HEK293 (cell line): ENCODE measurements around the gene SLC16A4.

ENCODE experiments used
- CTCF ChIA-PET: fragments of 350-600 bp; formaldehyde crosslinking; extraction: SDS; loops from one replicate; lab custom pipeline; 2021; ENCODE audit warnings: antibody characterized with exemption; lab: Yijun Ruan, JAX
- POLR2A ChIA-PET: fragments of 300-600 bp; formaldehyde crosslinking; extraction: SDS; loops from one replicate; lab custom pipeline; 2020; ENCODE audit warnings: antibody characterized with exemption, inconsistent platforms; lab: Yijun Ruan, JAX
- H3K27ac ChIP-seq: fragments of 200-500 bp; sonication (Bioruptor generic); 2 replicates; pipeline ENCODE4 v1.5.1; 2014; ENCODE audit warnings: low read depth, low read length, control low read depth, inconsistent platforms; ENCODE audit errors: extremely low read depth
- H3K36me3 ChIP-seq, 2 experiments: fragments of 200-500 bp in 1 of 2; sonication (Bioruptor generic) in 1 of 2; 1 replicate in 1 of 2; 2 replicates in 1 of 2; pipeline ENCODE4 v1.5.1; 2014 to 2017; ENCODE audit warnings: inconsistent platforms in 2 of 2, low read length in 2 of 2; ENCODE audit not compliant: control insufficient read depth in 2 of 2, insufficient read depth in 1 of 2
- H3K4me1 ChIP-seq: fragments of 200-500 bp; sonication (Bioruptor generic); 2 replicates; pipeline ENCODE4 v1.5.1; 2014; ENCODE audit warnings: mild to moderate bottlenecking, low read length, inconsistent platforms; ENCODE audit not compliant: control insufficient read depth, insufficient read depth
- H3K4me3 ChIP-seq: 2 replicates; pipeline ENCODE4 v1.5.1; 2011; ENCODE audit warnings: low read depth, mild to moderate bottlenecking, control low read depth, low read length, moderate library complexity
- H3K9me3 ChIP-seq: fragments of 200-500 bp; sonication (Bioruptor generic); 2 replicates; pipeline ENCODE4 v1.5.1; 2014; ENCODE audit warnings: low read depth, low read length, inconsistent platforms; ENCODE audit not compliant: control insufficient read depth, insufficient read depth
- BCL11B ChIP-seq: fragments of 450-650 bp; formaldehyde crosslinking; IDR thresholded peaks from 2 replicates; pipeline ENCODE4 v1.5.1; 2016; ENCODE audit warnings: low read depth, missing biosample characterization, missing genetic modification characterization
- GLI4 ChIP-seq: fragments of 450-650 bp; formaldehyde crosslinking; IDR thresholded peaks from 2 replicates; pipeline ENCODE4 v1.5.1; 2016; ENCODE audit warnings: missing biosample characterization, missing genetic modification characterization
- HOXC10 ChIP-seq: sonication (generic); formaldehyde crosslinking; IDR thresholded peaks from 2 replicates; pipeline ENCODE4 v1.8.1; 2023; ENCODE audit warnings: mild to moderate bottlenecking, missing genetic modification reagents
- KLF1 ChIP-seq: fragments of 450-650 bp; formaldehyde crosslinking; IDR thresholded peaks from 2 replicates; pipeline ENCODE4 v1.5.1; 2016; ENCODE audit warnings: missing biosample characterization, missing genetic modification characterization
- MYNN ChIP-seq: fragments of 450-650 bp; formaldehyde crosslinking; IDR thresholded peaks from 2 replicates; pipeline ENCODE4 v1.5.1; 2016; ENCODE audit warnings: missing biosample characterization, missing genetic modification characterization, borderline replicate concordance
- PRDM10 ChIP-seq: fragments of 450-650 bp; formaldehyde crosslinking; IDR thresholded peaks from 2 replicates; pipeline ENCODE4 v1.5.1; 2016; ENCODE audit warnings: missing biosample characterization, missing genetic modification characterization
- REST ChIP-seq: fragments of 450-650 bp; formaldehyde crosslinking; IDR thresholded peaks from 2 replicates; pipeline ENCODE4 v1.5.1; 2016; ENCODE audit warnings: missing biosample characterization, missing genetic modification characterization
- ZBTB48 ChIP-seq: fragments of 450-650 bp; formaldehyde crosslinking; IDR thresholded peaks from 2 replicates; pipeline ENCODE4 v1.5.1; 2016; ENCODE audit warnings: missing biosample characterization, missing genetic modification characterization
- ZBTB8A ChIP-seq: fragments of 450-650 bp; formaldehyde crosslinking; IDR thresholded peaks from 2 replicates; pipeline ENCODE4 v1.5.1; 2016; ENCODE audit warnings: missing biosample characterization, missing genetic modification characterization
- ZNF140 ChIP-seq: fragments of 450-650 bp; formaldehyde crosslinking; IDR thresholded peaks from 2 replicates; pipeline ENCODE4 v1.5.1; 2016; ENCODE audit warnings: missing biosample characterization, missing genetic modification characterization
- ZNF155 ChIP-seq: fragments of 450-650 bp; formaldehyde crosslinking; IDR thresholded peaks from 2 replicates; pipeline ENCODE4 v1.5.1; 2016; ENCODE audit warnings: missing biosample characterization, missing genetic modification characterization
- ZNF19 ChIP-seq: fragments of 450-650 bp; formaldehyde crosslinking; IDR thresholded peaks from 2 replicates; pipeline ENCODE4; 2016; ENCODE audit warnings: missing biosample characterization, missing genetic modification characterization, low read depth
- ZNF2 ChIP-seq: fragments of 450-650 bp; formaldehyde crosslinking; IDR thresholded peaks from 2 replicates; pipeline ENCODE4 v1.5.1; 2016; ENCODE audit warnings: missing biosample characterization, missing genetic modification characterization
- ZNF214 ChIP-seq: fragments of 450-650 bp; formaldehyde crosslinking; IDR thresholded peaks from 2 replicates; pipeline ENCODE4 v1.5.1; 2017; ENCODE audit warnings: missing biosample characterization, mild to moderate bottlenecking, missing genetic modification characterization, borderline replicate concordance
- ZNF221 ChIP-seq: fragments of 450-650 bp; formaldehyde crosslinking; IDR thresholded peaks from 2 replicates; pipeline ENCODE4 v1.5.1; 2017; ENCODE audit warnings: missing biosample characterization, missing genetic modification characterization, borderline replicate concordance
- ZNF292 ChIP-seq: fragments of 450-650 bp; formaldehyde crosslinking; IDR thresholded peaks from 2 replicates; pipeline ENCODE4 v1.5.1; 2016; ENCODE audit warnings: low read depth, missing biosample characterization, missing genetic modification characterization, borderline replicate concordance
- ZNF311 ChIP-seq: fragments of 450-650 bp; formaldehyde crosslinking; IDR thresholded peaks from 2 replicates; pipeline ENCODE4 v1.5.1; 2017; ENCODE audit warnings: missing biosample characterization, missing genetic modification characterization, borderline replicate concordance
- ZNF398 ChIP-seq: fragments of 450-650 bp; formaldehyde crosslinking; IDR thresholded peaks from 2 replicates; pipeline ENCODE4 v1.5.1; 2017; ENCODE audit warnings: missing biosample characterization, missing genetic modification characterization
- ZNF433 ChIP-seq: fragments of 450-650 bp; formaldehyde crosslinking; IDR thresholded peaks from 2 replicates; pipeline ENCODE4 v1.5.1; 2016; ENCODE audit warnings: missing biosample characterization, missing genetic modification characterization, low read depth
- ZNF473 ChIP-seq: fragments of 450-650 bp; formaldehyde crosslinking; IDR thresholded peaks from 2 replicates; pipeline ENCODE4 v1.5.1; 2017; ENCODE audit warnings: missing biosample characterization, missing genetic modification characterization
- ZNF48 ChIP-seq: fragments of 450-650 bp; formaldehyde crosslinking; IDR thresholded peaks from 2 replicates; pipeline ENCODE4 v1.5.1; 2016; ENCODE audit warnings: missing biosample characterization, missing genetic modification characterization
- ZNF501 ChIP-seq: fragments of 450-650 bp; formaldehyde crosslinking; IDR thresholded peaks from 2 replicates; pipeline ENCODE4 v1.5.1; 2016; ENCODE audit warnings: missing biosample characterization, missing genetic modification characterization
- ZNF561 ChIP-seq: fragments of 450-650 bp; IDR thresholded peaks from 2 replicates; pipeline ENCODE4 v1.5.1; 2018; ENCODE audit warnings: missing biosample characterization, missing genetic modification characterization, borderline replicate concordance
- ZNF580 ChIP-seq: fragments of 450-650 bp; formaldehyde crosslinking; IDR thresholded peaks from 2 replicates; pipeline ENCODE4 v1.5.1; 2016; ENCODE audit warnings: missing biosample characterization, missing genetic modification characterization
- ZNF629 ChIP-seq: fragments of 450-650 bp; formaldehyde crosslinking; IDR thresholded peaks from 2 replicates; pipeline ENCODE4 v1.5.1; 2017; ENCODE audit warnings: missing biosample characterization, missing genetic modification characterization
- ZNF792 ChIP-seq: fragments of 450-650 bp; formaldehyde crosslinking; IDR thresholded peaks from 2 replicates; pipeline ENCODE4 v1.5.1; 2016; ENCODE audit warnings: missing biosample characterization, missing genetic modification characterization
- ZSCAN16 ChIP-seq: fragments of 450-650 bp; formaldehyde crosslinking; IDR thresholded peaks from 2 replicates; pipeline ENCODE4 v1.5.1; 2016; ENCODE audit warnings: missing biosample characterization, missing genetic modification characterization
- ZSCAN30 ChIP-seq: fragments of 450-650 bp; IDR thresholded peaks from 2 replicates; pipeline ENCODE4 v1.5.1; 2018; ENCODE audit warnings: missing biosample characterization, mild to moderate bottlenecking, missing genetic modification characterization, moderate library complexity

The SLC16A4 gene

GRCh38 chr1:110430901-110431300 lies 40.1 kb upstream of the SLC16A4 start:
- POLR2A ChIA-PET = no interaction called here
- Histone ChIP-seq H3K4me1 (no peaks in the 10 kb centered on the region), H3K9me3 (no peaks in the 10 kb centered on the region), H3K4me3 (no peak overlapping the region), H3K36me3 (no peaks in the 10 kb centered on the region), H3K27ac (no peak overlapping the region)
- TF ChIP-seq BCL11B = no peak
- TF ChIP-seq ZNF214 (tag by site-specific recombination) = no peak
- TF ChIP-seq ZNF221 (tag by site-specific recombination) = no peak
- no peak for TF ChIP-seq GLI4
- TF ChIP-seq ZNF19 (tag by site-specific recombination) = no peak
- no peak for TF ChIP-seq ZNF140 (tag by site-specific recombination)
- TF ChIP-seq ZSCAN30 (tag by site-specific recombination) = no peak
- TF ChIP-seq KLF1 (tag by site-specific recombination) = no peak
- TF ChIP-seq ZNF580 = no peak
- TF ChIP-seq PRDM10 (tag by site-specific recombination) = no peak
- TF ChIP-seq ZNF398 (tag by site-specific recombination) = no peak
- no peak for TF ChIP-seq ZBTB48 (tag by site-specific recombination)
- TF ChIP-seq ZNF155 (tag by site-specific recombination) = no peak
- TF ChIP-seq ZNF501 (tag by site-specific recombination) = no peak
- no peak for TF ChIP-seq REST (tag by site-specific recombination)
- TF ChIP-seq HOXC10 (CRISPR knock-in tag) = no peak
- TF ChIP-seq ZSCAN16 (tag by site-specific recombination) = no peak
- CTCF ChIA-PET = interaction anchor here (0.7 to 1.8 kb wide), 4 partner anchors 65 to 343 kb away, joined by 3 to 6 read pairs (median 4); no protein-coding TSS in a partner anchor

- CTCF ChIA-PET = interaction anchor here (0.6 to 1.8 kb wide), 6 partner anchors 14 to 233 kb away, joined by 3 to 6 read pairs (median 4); no protein-coding TSS in a partner anchor
- Histone ChIP-seq H3K9me3 (no peaks in the 10 kb centered on the region), H3K4me1 (no peaks in the 10 kb centered on the region), H3K27ac (no peak overlapping the region), H3K4me3 (no peak overlapping the region), H3K36me3 (no peaks in the 10 kb centered on the region)
- POLR2A ChIA-PET = no interaction called here
- TF ChIP-seq ZNF473 (tag by site-specific recombination) = no peak
- TF ChIP-seq ZNF292 = no peak
- TF ChIP-seq ZBTB8A (tag by site-specific recombination) = no peak
- TF ChIP-seq ZNF2 (tag by site-specific recombination) = no peak
- TF ChIP-seq ZNF580 = no peak
- TF ChIP-seq ZNF792 (tag by site-specific recombination) = no peak
- no peak for TF ChIP-seq ZNF311 (tag by site-specific recombination)
- TF ChIP-seq MYNN = no peak
- no peak for TF ChIP-seq ZNF48
- no peak for TF ChIP-seq ZNF433 (tag by site-specific recombination)
- no peak for TF ChIP-seq BCL11B
- no peak for TF ChIP-seq ZNF561
- no peak for TF ChIP-seq ZNF629 (tag by site-specific recombination)
These were observed 39.5 kb upstream of the SLC16A4 start for GRCh38 chr1:110430366-110430765.
